ENCODE measurements around the gene GABRA6. TPM values are rescaled to one million over a fixed set of nuclear protein-coding genes. Genes with fewer than 3 reads are reported as not detected.

GABRA6 gene
- total RNA-seq, 4 donors from 2014 or later: not detected

- Histone ChIP-seq H3K27ac (no peak overlapping the region), H3K36me3 (no peaks in the 10 kb centered on the region), H3K4me1 (no peaks in the 10 kb centered on the region), H3K27me3 (no peaks in the 10 kb centered on the region), H3K4me3 (no peak overlapping the region), H3K9me3 (no peaks in the 10 kb centered on the region)
- no peak for DNase-seq
- no peak for TF ChIP-seq POLR2A (IDR thresholded peaks at IDR 0.05)
- no peak for TF ChIP-seq CTCF (IDR thresholded peaks at IDR 0.05)
Measured at GRCh38 chr5:161719157-161719556, 33.6 kb downstream of the GABRA6 start.

GRCh38 chr5:161720460-161720859 is 34.9 kb downstream of the GABRA6 start:
- Histone ChIP-seq H3K27ac (no peak overlapping the region), H3K27me3 (no peaks in the 10 kb centered on the region), H3K36me3 (no peaks in the 10 kb centered on the region), H3K4me1 (no peaks in the 10 kb centered on the region), H3K9me3 (no peaks in the 10 kb centered on the region), H3K4me3 (no peak overlapping the region)
- TF ChIP-seq CTCF (IDR thresholded peaks at IDR 0.05) (no peak), POLR2A (IDR thresholded peaks at IDR 0.05) (no peak)
- no peak for DNase-seq

- Histone ChIP-seq H3K36me3 (no peaks in the 10 kb centered on the region), H3K27me3 (no peaks in the 10 kb centered on the region), H3K4me3 (no peak overlapping the region), H3K9me3 (no peaks in the 10 kb centered on the region), H3K4me1 (no peaks in the 10 kb centered on the region), H3K27ac (no peak overlapping the region)
- DNase-seq: no peak
- TF ChIP-seq POLR2A (IDR thresholded peaks at IDR 0.05) (no peak), CTCF (IDR thresholded peaks at IDR 0.05) (no peak)
Measured at GRCh38 chr5:161734741-161735140, 49.2 kb downstream of the GABRA6 start.

- Histone ChIP-seq H3K36me3 (no peaks in the 10 kb centered on the region), H3K9me3 (no peaks in the 10 kb centered on the region), H3K4me1 (no peaks in the 10 kb centered on the region), H3K27ac (no peak overlapping the region), H3K27me3 (no peaks in the 10 kb centered on the region), H3K4me3 (no peak overlapping the region)
- no peak for DNase-seq
- TF ChIP-seq CTCF (IDR thresholded peaks at IDR 0.05): no peak
Measured at GRCh38 chr5:161740433-161740832, 54.9 kb downstream of the GABRA6 start.

GRCh38 chr5:161744276-161744675 is 58.8 kb downstream of the GABRA6 start:
- Histone ChIP-seq H3K4me1 (no peaks in the 10 kb centered on the region), H3K27me3 (no peaks in the 10 kb centered on the region), H3K9me3 (no peaks in the 10 kb centered on the region), H3K36me3 (no peaks in the 10 kb centered on the region), H3K27ac (no peak overlapping the region), H3K4me3 (no peak overlapping the region)
- no peak for TF ChIP-seq CTCF (IDR thresholded peaks at IDR 0.05)
- TF ChIP-seq POLR2A (IDR thresholded peaks at IDR 0.05): no peak
- no peak for DNase-seq

GRCh38 chr5:161745392-161745791 is 59.9 kb downstream of the GABRA6 start:
- H3K4me1 ChIP-seq: no peaks in the 10 kb centered on the region
- no peak for DNase-seq
- no peak for TF ChIP-seq CTCF (IDR thresholded peaks at IDR 0.05)
- no peak for TF ChIP-seq POLR2A (IDR thresholded peaks at IDR 0.05)
- H3K4me3 ChIP-seq: no peak overlapping the region
- no peak overlapping the region for H3K27ac ChIP-seq
- no peaks in the 10 kb centered on the region for H3K36me3 ChIP-seq
- H3K9me3 ChIP-seq: no peaks in the 10 kb centered on the region
- H3K27me3 ChIP-seq: no peaks in the 10 kb centered on the region

Measured in Peyer's patch (tissue), 4 donors.